Thyroid gland (tissue), 4 donors: ENCODE measurements around the gene TENM3.

ENCODE experiments used
- POLR2A ChIP-seq, 2 donors: fragments of 450-650 bp; IDR thresholded peaks; one replicate each; pipeline ENCODE4 v1.6.1; 2017; ENCODE audit warnings: antibody characterized with exemption in 2 of 2, mild to moderate bottlenecking in 2 of 2, moderate library complexity in 1 of 2
- TF ChIP-seq, protein P1 (sequence below), 6 experiments: fragments of 200-600 bp in 3 of 6; fragments of 450-650 bp in 3 of 6; sonication (generic) in 3 of 6; IDR thresholded peaks; one replicate each; pipeline ENCODE4 v1.5.1; 2016 to 2019; ENCODE audit warnings: antibody characterized with exemption in 6 of 6, mild to moderate bottlenecking in 2 of 6, inconsistent platforms in 1 of 6, moderate library complexity in 1 of 6

DNA sequence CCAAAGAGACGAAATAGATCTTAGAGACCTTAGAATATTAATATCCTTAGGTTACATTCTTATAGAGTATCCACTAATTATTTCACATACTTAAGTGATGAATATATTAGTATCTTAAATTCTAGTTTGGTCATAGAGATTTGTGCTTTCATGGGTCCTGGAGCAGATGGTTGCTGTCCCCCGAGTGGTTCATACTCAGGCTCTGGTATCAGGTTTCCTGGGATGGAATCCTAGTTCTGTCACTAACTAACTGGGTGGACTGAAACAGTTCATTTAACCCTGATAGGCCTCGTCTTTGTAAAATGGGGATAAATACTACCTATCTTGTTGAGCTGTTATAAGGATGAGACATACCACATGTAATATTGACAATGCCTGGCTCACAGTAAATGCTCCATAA is 264.6 kb downstream of the TENM3 start:
- TF ChIP-seq, protein P1, sequence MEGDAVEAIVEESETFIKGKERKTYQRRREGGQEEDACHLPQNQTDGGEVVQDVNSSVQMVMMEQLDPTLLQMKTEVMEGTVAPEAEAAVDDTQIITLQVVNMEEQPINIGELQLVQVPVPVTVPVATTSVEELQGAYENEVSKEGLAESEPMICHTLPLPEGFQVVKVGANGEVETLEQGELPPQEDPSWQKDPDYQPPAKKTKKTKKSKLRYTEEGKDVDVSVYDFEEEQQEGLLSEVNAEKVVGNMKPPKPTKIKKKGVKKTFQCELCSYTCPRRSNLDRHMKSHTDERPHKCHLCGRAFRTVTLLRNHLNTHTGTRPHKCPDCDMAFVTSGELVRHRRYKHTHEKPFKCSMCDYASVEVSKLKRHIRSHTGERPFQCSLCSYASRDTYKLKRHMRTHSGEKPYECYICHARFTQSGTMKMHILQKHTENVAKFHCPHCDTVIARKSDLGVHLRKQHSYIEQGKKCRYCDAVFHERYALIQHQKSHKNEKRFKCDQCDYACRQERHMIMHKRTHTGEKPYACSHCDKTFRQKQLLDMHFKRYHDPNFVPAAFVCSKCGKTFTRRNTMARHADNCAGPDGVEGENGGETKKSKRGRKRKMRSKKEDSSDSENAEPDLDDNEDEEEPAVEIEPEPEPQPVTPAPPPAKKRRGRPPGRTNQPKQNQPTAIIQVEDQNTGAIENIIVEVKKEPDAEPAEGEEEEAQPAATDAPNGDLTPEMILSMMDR (IDR thresholded peaks at IDR 0.05): no peak
- no peak for TF ChIP-seq POLR2A (IDR thresholded peaks at IDR 0.05)
